GM12892 (cell line): ENCODE measurements around the gene TMPRSS9.

ENCODE experiments used
- POLR2A ChIP-seq: IDR thresholded peaks from 2 replicates; pipeline ENCODE4 v1.6.1; 2011; ENCODE audit warnings: low read depth, low read length, control low read depth
- POLR2AphosphoS5 ChIP-seq: IDR thresholded peaks from 2 replicates; pipeline ENCODE4 v1.6.1; 2011; ENCODE audit warnings: low read depth, low read length, control low read depth

GRCh38 chr19:2443785-2444182 is 83.7 kb downstream of the TMPRSS9 start:
- no peak for TF ChIP-seq POLR2AphosphoS5
- TF ChIP-seq POLR2A: no peak
